BJ (cell line): ENCODE measurements around the gene FMNL2. TPM values are rescaled to one million over a fixed set of nuclear protein-coding genes. Genes with fewer than 3 reads are reported as not detected.
A peak's percentile ranks its signal among the peaks of the same experiment; 100 is the strongest.

Source experiments
- CTCF ChIA-PET: fragments of 350-600 bp; formaldehyde crosslinking; extraction: SDS; loops from one replicate; lab custom pipeline; 2021; ENCODE audit warnings: antibody characterized with exemption, inconsistent platforms; lab: Yijun Ruan, JAX
- POLR2A ChIA-PET: fragments of 300-600 bp; sonication (Branson Sonifier 250); formaldehyde crosslinking; extraction: SDS; loops from one replicate; lab custom pipeline; 2021; ENCODE audit warnings: antibody characterized with exemption; lab: Charles Lee
- DNase-seq: peaks from one replicate; pipeline ENCODE4 v3.0.0-alpha.2; 2011; ENCODE audit warnings: low read depth
- H3K27me3 ChIP-seq: 2 replicates; pipeline ENCODE4 v1.6.0; 2011; ENCODE audit warnings: low read length; ENCODE audit not compliant: control insufficient read depth, insufficient read depth
- H3K36me3 ChIP-seq: 2 replicates; pipeline ENCODE4 v1.5.1; 2011; ENCODE audit warnings: low read length; ENCODE audit not compliant: control insufficient read depth, insufficient read depth
- H3K4me3 ChIP-seq: 2 replicates; pipeline ENCODE4 v1.5.1; 2011; ENCODE audit warnings: low read depth, mild to moderate bottlenecking, control low read depth, low read length
- polyA minus RNA-seq: library from RNA; depleted of rRNA, polyadenylated mRNA; stranded (reverse); fragments of >200 nt; gene quantifications from 2 replicates; pipeline ENCODE4 v1.2.3, GENCODE V29; 2011; rRNA and poly(A)+ RNA removed
- polyA plus RNA-seq: library from polyadenylated mRNA; depleted of rRNA; stranded (reverse); fragments of >200 nt; gene quantifications from 2 replicates; pipeline ENCODE4 v1.2.3, GENCODE V29; 2011; rRNA removed
- TF ChIP-seq, protein P1 (sequence below): IDR thresholded peaks from 2 replicates; pipeline ENCODE4 v1.5.1; 2011; ENCODE audit warnings: low read depth, mild to moderate bottlenecking, control low read depth, inconsistent platforms, low read length, moderate library complexity; ENCODE audit not compliant: insufficient read depth

The FMNL2 gene
- polyA plus RNA-seq (2.4 and 5.1 TPM in 2 replicates), polyA minus RNA-seq (2.7 TPM in 2 replicates)

DNA sequence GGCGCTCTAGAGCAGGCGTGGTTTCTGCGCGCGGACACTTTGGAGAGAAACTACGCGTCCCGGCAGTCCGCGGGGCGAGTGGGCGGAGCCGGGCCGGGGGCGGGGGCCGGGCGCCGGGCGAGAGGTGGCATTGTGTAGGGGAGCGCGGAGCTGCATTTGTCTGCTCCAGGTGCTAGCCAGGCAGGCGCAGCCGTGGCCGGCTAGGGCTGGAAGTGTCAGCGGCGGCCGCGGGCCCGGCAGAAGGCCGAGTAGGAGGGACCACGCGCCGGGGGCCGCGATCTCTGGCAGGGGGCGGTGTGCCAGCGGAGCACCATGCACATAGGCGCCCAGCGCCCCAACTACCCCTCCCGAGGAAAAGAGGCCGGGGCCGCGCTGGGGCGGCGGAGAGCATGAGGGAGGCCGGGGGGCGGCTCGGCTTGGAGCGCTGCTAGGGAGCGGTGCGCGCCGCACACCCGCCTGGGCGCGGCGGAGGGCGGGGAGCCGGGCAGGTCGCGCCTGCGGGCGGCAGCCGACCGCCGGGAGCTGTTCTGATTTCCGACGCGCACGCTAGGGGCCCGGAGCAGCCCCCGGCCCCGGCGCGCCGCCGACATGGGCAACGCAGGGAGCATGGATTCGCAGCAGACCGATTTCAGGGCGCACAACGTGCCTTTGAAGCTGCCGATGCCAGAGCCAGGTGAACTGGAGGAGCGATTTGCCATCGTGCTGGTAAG lies at the start of gene FMNL2:
Gene FMNL2 (plus strand): TSS at position 159 of the 710 bp plus-strand sequence.
- Histone ChIP-seq H3K4me3 (peak within 1 kb of the TSS; percentile 84), H3K36me3 (no peaks in the 10 kb centered on the region), H3K27me3 (no peaks in the 10 kb centered on the region)
- no peak for DNase-seq
- ChIA-PET CTCF (interaction anchor here (1.3 to 1.9 kb wide), 2 partner anchors 291 to 300 kb away, joined by 3 to 6 read pairs; no protein-coding TSS in a partner anchor), POLR2A (no interaction called here)
- TF ChIP-seq, protein P1, sequence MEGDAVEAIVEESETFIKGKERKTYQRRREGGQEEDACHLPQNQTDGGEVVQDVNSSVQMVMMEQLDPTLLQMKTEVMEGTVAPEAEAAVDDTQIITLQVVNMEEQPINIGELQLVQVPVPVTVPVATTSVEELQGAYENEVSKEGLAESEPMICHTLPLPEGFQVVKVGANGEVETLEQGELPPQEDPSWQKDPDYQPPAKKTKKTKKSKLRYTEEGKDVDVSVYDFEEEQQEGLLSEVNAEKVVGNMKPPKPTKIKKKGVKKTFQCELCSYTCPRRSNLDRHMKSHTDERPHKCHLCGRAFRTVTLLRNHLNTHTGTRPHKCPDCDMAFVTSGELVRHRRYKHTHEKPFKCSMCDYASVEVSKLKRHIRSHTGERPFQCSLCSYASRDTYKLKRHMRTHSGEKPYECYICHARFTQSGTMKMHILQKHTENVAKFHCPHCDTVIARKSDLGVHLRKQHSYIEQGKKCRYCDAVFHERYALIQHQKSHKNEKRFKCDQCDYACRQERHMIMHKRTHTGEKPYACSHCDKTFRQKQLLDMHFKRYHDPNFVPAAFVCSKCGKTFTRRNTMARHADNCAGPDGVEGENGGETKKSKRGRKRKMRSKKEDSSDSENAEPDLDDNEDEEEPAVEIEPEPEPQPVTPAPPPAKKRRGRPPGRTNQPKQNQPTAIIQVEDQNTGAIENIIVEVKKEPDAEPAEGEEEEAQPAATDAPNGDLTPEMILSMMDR = no peak

DNA sequence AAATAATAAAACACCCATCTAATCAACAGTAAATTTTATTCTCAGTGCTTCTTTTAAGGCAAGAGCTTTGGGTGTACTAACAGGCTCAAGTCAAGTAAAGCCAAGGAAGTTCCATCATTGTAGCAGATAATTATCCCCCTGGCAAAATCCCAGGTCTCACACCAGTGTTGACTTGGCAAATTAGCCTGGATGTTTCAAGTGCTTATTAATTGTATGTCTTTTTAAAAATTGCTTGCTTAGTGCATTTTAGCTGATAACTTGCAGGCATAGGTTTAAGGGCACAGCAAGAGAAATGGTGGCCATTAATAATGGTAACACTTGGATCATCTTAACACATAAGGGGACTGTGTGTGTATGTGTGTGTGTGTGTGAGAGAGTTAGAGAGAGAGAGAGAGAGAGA lies 42.0 kb upstream of the FMNL2 start:
- ChIA-PET POLR2A (no interaction called here), CTCF (no interaction called here)
- H3K36me3 ChIP-seq = no peaks in the 10 kb centered on the region
- TF ChIP-seq, protein P1 = no peak
- DNase-seq = no peak
- no peaks in the 10 kb centered on the region; the same call in 1 of the 2 replicates for H3K27me3 ChIP-seq
- H3K4me3 ChIP-seq = no peak overlapping the region

GRCh38 chr2:152297715-152298114 lies 37.3 kb upstream of the FMNL2 start:
- Histone ChIP-seq H3K36me3 (no peaks in the 10 kb centered on the region), H3K4me3 (no peak overlapping the region), H3K27me3 (no peaks in the 10 kb centered on the region; the same call in none of the 2 replicates)
- DNase-seq = no peak
- TF ChIP-seq, protein P1 = no peak
- ChIA-PET POLR2A (no interaction called here), CTCF (no interaction called here)

- ChIA-PET CTCF (no interaction called here), POLR2A (no interaction called here)
- TF ChIP-seq, protein P1 = no peak
- Histone ChIP-seq H3K4me3 (no peak overlapping the region), H3K36me3 (no peaks in the 10 kb centered on the region), H3K27me3 (no peaks in the 10 kb centered on the region; the same call in none of the 2 replicates)
- no peak for DNase-seq
Observed at GRCh38 chr2:152298754-152299153, 36.2 kb upstream of the FMNL2 start.

DNA sequence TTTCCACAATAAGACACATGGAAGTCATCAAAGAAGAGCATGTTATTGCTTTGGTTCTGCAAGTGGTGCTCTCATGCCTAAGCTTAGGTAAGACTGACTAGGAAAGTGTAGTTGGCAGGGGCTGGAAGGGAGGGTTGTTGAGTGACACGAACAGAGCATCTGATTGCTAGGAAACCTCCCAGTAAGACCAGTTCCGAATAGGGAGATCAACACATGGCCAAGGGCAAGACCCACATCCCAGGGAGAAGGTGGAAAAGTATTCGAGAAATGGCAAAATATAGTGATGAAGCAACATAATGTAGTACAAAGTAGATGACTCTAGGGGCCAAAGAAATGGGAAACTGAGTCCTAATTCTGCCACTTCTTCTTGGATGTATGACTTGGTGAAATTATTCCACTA lies 33.8 kb upstream of the FMNL2 start:
- TF ChIP-seq, protein P1 = no peak
- ChIA-PET POLR2A (no interaction called here), CTCF (no interaction called here)
- Histone ChIP-seq H3K36me3 (no peaks in the 10 kb centered on the region), H3K27me3 (no peaks in the 10 kb centered on the region; the same call in 1 of the 2 replicates), H3K4me3 (no peak overlapping the region)
- DNase-seq = no peak
